Left renal pelvis (tissue), 4 donors: ENCODE measurements around the gene CXCR4. TPM values are rescaled to one million over a fixed set of nuclear protein-coding genes. Genes with fewer than 3 reads are reported as not detected.

ENCODE experiments used
- DNase-seq, 4 donors: peaks; one replicate each; pipeline ENCODE4 v3.0.0-alpha.2; 2013; ENCODE audit warnings: low read depth in 4 of 4, low spot score in 3 of 4
- polyA plus RNA-seq, 4 donors: library from polyadenylated mRNA; unstranded; fragments of 120-200 nt; gene quantifications; one replicate each; pipeline ENCODE4 v1.2.1, GENCODE V29; 2013; ENCODE audit not compliant: insufficient read length in 4 of 4

The CXCR4 gene
- polyA plus RNA-seq, 4 donors, result 15.3 to 55.8 (median 46.8) TPM

GRCh38 chr2:136131961-136132824 is 14.2 kb upstream of the CXCR4 start:
- DNase-seq, result no peak

- no peak for DNase-seq
These were observed 13.6 kb upstream of the CXCR4 start for GRCh38 chr2:136131484-136131960.

GRCh38 chr2:136130511-136130910 is 12.6 kb upstream of the CXCR4 start:
- DNase-seq, result no peak

- DNase-seq, result no peak
These were observed 12.1 kb upstream of the CXCR4 start for GRCh38 chr2:136130045-136130444.

- no peak for DNase-seq
These were observed 11.7 kb upstream of the CXCR4 start for GRCh38 chr2:136129601-136130000.

- no peak for DNase-seq
These were observed 11.0 kb upstream of the CXCR4 start for GRCh38 chr2:136128905-136129304.

GRCh38 chr2:136128366-136128765 is 10.4 kb upstream of the CXCR4 start:
- no peak for DNase-seq

GRCh38 chr2:136127356-136127755 is 9.4 kb upstream of the CXCR4 start:
- DNase-seq, result no peak

GRCh38 chr2:136126421-136126926 is 8.5 kb upstream of the CXCR4 start:
- DNase-seq, result no peak

- no peak for DNase-seq
These were observed 8.1 kb upstream of the CXCR4 start for GRCh38 chr2:136126021-136126420.

GRCh38 chr2:136125236-136125635 is 7.3 kb upstream of the CXCR4 start:
- no peak for DNase-seq

GRCh38 chr2:136124805-136125204 is 6.9 kb upstream of the CXCR4 start:
- no peak for DNase-seq

GRCh38 chr2:136122661-136123060 is 4.7 kb upstream of the CXCR4 start:
- DNase-seq, result no peak

GRCh38 chr2:136121204-136121910 is 3.4 kb upstream of the CXCR4 start:
- DNase-seq, result no peak

GRCh38 chr2:136119717-136120675 is 2.0 kb upstream of the CXCR4 start:
- DNase-seq, result no peak

GRCh38 chr2:136118819-136119716 is 1.1 kb upstream of the CXCR4 start:
- no peak for DNase-seq

GRCh38 chr2:136117391-136117841 is 533 bp downstream of the CXCR4 start:
- DNase-seq, result peak in 1 of 4 donors; percentile 41

- DNase-seq, result no peak
These were observed 1.0 kb downstream of the CXCR4 start for GRCh38 chr2:136116813-136117390.
